ENCODE measurements around the gene WNT3A.

DNA sequence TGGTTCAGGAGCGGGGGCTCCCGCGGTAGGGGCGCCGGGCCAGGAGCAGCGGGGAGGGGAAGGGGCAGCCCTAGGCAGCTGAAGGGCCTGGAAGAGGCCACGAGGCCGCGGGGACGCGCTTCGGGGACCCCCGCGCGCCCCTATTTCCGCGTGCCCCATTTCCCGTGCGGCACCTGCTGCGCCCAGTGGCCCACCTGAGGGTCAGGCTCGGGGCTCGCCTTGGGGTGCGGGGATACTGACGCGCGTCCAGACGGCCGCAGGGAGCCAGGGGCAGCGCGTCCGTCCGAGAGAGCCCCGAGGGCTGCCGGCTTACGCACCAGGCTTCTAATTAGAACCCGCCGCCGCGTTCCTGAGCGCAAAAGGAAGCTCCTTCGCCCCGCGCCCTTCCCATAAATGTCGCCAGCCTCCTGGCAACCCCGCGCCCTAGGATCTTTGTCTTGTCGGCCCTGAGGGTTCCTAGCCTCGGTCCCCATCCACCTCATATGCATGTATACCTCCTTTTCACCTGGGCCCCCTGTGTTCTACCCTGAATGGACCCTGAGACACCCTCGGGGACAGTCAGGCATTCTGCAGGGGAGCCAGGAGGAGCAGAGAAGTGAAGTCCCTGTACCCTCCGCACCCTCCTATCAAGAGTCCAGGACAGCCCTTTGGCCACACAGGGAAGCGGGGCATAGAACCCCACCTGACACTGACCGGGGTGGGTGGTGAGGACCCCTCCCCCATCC is 1.8 kb downstream of the WNT3A start:
- TF ChIP-seq EZH2 (optimal IDR thresholded peaks at IDR 0.05; ENCODE audit: low read depth, low read length) (no peak), EZH2phosphoT487 (IDR thresholded peaks at IDR 0.05; ENCODE audit: low read length) (no peak), CTCF (IDR thresholded peaks at IDR 0.05; ENCODE audit: low read length) (no peak)

Measured in MM.1S (cell line).